Measurements from ENCODE around the gene CYTH2.

Gene CYTH2

DNA sequence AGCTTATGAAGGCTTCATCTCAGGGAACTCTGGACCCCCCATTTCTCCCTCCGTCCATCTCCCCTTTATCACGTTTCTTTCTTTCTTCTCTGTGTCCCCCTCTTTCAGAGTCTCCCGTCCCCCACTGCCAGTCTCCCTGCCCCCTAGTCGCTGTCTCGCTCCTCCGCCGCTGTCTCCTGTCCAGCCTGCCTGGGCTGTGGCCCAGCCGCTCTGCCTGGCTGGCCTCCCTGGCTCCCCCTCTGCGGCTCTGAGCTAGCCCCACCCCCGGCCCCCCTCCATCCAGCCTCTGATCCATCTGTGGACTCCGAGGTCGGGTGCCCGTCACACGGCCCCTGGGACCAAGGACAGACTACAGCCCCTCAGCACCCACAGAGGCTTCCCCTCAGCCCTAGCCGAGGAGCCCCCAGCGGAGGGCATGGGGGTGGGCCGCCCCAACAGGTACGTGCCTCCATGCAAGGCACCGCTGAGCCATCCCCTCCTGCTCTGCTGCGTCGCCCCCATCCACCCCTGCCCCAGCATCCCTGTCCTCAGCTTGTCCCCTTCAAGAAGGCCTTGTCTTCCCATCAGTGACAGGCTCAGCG, 14.9 kb upstream of the CYTH2 start:
- DNase-seq: no peak
- peaks cover 5% of the 10 kb centered on the region for H3K79me1 ChIP-seq (ENCODE audit: low read length)
- no peak overlapping the region for H3K27ac ChIP-seq (ENCODE audit: low read depth, low read length)
- no peaks in the 10 kb centered on the region for H3K4me1 ChIP-seq (ENCODE audit: control insufficient read depth, low read depth, low read length)
- H3K4ac ChIP-seq (ENCODE audit: low read depth, low read length): no peak overlapping the region
- H3K4me3 ChIP-seq (ENCODE audit: low read length): no peak overlapping the region
- H3K79me2 ChIP-seq (ENCODE audit: control insufficient read depth, insufficient read depth, low read length): no peaks in the 10 kb centered on the region
- no peak overlapping the region for H3K4me2 ChIP-seq (ENCODE audit: low read length)
- H3K27me3 ChIP-seq (ENCODE audit: insufficient read depth, low read length, poor library complexity): no peaks in the 10 kb centered on the region
- H2AK5ac ChIP-seq (ENCODE audit: low read length): no peak overlapping the region
- H2BK15ac ChIP-seq (replicated peaks; ENCODE audit: low read depth): no peak overlapping the region
- no peak overlapping the region for H3K23ac ChIP-seq (ENCODE audit: low read length)
- H3K9ac ChIP-seq (ENCODE audit: low read length): no peak overlapping the region
- no peak overlapping the region for H4K5ac ChIP-seq (ENCODE audit: low read length)
- H3K36me3 ChIP-seq (ENCODE audit: control insufficient read depth, insufficient read depth, low read length): peaks cover 24% of the 10 kb centered on the region
- H4K8ac ChIP-seq (ENCODE audit: low read depth, low read length): no peak overlapping the region
- H3K18ac ChIP-seq (ENCODE audit: low read length): no peak overlapping the region
- no CpG with 5 or more reads among the region's 22 CpGs for WGBS (ENCODE audit: extremely low coverage, insufficient coverage, low lambda C conversion rate)
- no peak overlapping the region for H2BK5ac ChIP-seq (ENCODE audit: low read length)
- no peak overlapping the region for H2BK120ac ChIP-seq (ENCODE audit: low read depth, low read length)
- H3K56ac ChIP-seq (ENCODE audit: low read length): no peak overlapping the region

DNA sequence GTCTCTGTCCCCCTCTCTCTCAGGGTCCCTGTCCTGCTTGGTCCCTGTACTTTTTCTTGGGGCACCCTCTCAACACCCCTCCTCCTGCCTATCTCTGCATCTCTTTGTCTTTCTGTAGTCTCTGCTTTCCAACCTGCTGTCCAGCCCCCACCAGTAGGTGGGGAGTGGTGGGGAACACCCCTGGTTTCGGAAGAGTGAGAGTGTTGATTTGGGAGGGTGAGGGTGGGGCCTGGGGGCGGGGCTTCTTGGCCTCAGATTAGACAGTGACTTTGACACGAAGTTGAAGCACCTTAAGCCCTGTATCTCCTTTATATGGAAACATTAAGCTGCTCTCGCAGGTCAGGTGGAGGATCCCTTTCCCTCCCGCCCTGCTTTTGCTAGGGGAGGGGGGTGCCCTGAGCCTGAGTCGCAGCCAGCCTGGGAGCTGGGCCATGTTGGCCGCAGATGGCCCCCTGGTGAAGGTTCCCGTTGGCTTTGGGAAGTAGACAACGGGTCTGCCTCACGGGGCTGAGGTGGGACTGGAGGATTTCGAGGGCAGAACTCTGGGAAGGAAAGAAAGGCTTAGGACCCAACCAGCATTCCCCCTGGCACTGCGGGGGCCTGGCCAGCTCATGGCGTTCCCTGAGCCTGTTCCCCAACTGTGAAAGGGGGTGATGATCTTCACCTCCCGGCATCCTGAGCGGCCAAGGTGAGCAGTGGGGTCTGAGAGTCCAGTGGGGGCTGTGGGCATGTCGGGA, 13.8 kb upstream of the CYTH2 start, which contains the start of gene KCNJ14:
Gene KCNJ14 (plus strand): TSS at position 404 of the 737 bp plus-strand sequence. CDS start 6,151 bp downstream, outside the sequence.
- Histone ChIP-seq H2BK5ac (ENCODE audit: low read length) (no peak within 1 kb of the TSS), H3K56ac (ENCODE audit: low read length) (no peak within 1 kb of the TSS), H3K18ac (ENCODE audit: low read length) (no peak within 1 kb of the TSS), H3K79me1 (ENCODE audit: low read length) (peaks cover 5% of the 10 kb centered on the region), H2BK15ac (replicated peaks; ENCODE audit: low read depth) (no peak within 1 kb of the TSS), H3K27ac (ENCODE audit: low read depth, low read length) (no peak within 1 kb of the TSS), H3K4me3 (ENCODE audit: low read length) (no peak within 1 kb of the TSS), H2BK120ac (ENCODE audit: low read depth, low read length) (no peak within 1 kb of the TSS), H3K36me3 (ENCODE audit: control insufficient read depth, insufficient read depth, low read length) (peaks cover 21% of the 10 kb centered on the region), H3K4me2 (ENCODE audit: low read length) (no peak within 1 kb of the TSS), H3K27me3 (ENCODE audit: insufficient read depth, low read length, poor library complexity) (no peaks in the 10 kb centered on the region), H3K79me2 (ENCODE audit: control insufficient read depth, insufficient read depth, low read length) (no peaks in the 10 kb centered on the region), H3K4ac (ENCODE audit: low read depth, low read length) (no peak within 1 kb of the TSS), H3K9ac (ENCODE audit: low read length) (no peak within 1 kb of the TSS), H4K8ac (ENCODE audit: low read depth, low read length) (no peak within 1 kb of the TSS), H4K5ac (ENCODE audit: low read length) (no peak within 1 kb of the TSS), H2AK5ac (ENCODE audit: low read length) (no peak within 1 kb of the TSS), H3K23ac (ENCODE audit: low read length) (no peak within 1 kb of the TSS), H3K4me1 (ENCODE audit: control insufficient read depth, low read depth, low read length) (no peaks in the 10 kb centered on the region)
- no peak for DNase-seq
- no CpG with 5 or more reads among the region's 16 CpGs for WGBS (ENCODE audit: extremely low coverage, insufficient coverage, low lambda C conversion rate)

DNA sequence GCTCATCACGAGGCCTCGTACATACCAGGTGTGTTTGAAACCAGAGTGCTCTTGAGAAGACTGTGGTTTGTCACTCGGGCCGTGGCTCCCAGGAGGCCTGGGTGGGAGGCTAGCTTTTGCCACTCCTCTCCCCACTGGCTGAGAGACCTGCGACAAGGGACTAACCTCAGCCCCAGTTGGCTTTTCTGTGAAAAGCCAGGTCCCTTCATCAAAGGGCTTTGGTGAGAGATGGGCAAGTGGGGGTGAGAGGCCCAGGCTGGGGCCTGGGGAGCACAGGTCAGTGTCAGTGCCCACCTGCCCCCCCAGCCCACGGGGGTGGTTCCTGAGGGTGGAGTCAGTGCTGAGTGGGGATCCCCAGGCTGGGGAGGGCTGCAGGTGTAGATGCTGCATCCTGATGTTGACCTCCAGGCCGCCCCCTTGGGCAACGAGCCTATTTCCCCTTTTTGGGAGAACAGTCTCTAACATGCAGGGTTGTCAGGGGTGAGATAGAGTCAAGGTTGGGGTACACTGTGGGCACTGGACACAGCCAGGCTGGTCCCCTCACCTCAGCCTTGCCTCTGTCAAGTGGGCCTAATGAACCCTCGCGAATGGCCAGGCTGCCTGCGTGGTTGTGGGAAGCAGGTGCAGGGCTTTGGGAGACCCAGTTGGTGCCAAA, 13.1 kb upstream of the CYTH2 start:
- no peak overlapping the region for H3K4me2 ChIP-seq (ENCODE audit: low read length)
- no peak overlapping the region for H3K9ac ChIP-seq (ENCODE audit: low read length)
- DNase-seq: no peak
- H3K27me3 ChIP-seq (ENCODE audit: insufficient read depth, low read length, poor library complexity): no peaks in the 10 kb centered on the region
- no peak overlapping the region for H4K5ac ChIP-seq (ENCODE audit: low read length)
- H2BK120ac ChIP-seq (ENCODE audit: low read depth, low read length): no peak overlapping the region
- no peak overlapping the region for H2AK5ac ChIP-seq (ENCODE audit: low read length)
- no peak overlapping the region for H3K27ac ChIP-seq (ENCODE audit: low read depth, low read length)
- H3K4me3 ChIP-seq (ENCODE audit: low read length): no peak overlapping the region
- no peaks in the 10 kb centered on the region for H3K4me1 ChIP-seq (ENCODE audit: control insufficient read depth, low read depth, low read length)
- peaks cover 15% of the 10 kb centered on the region for H3K36me3 ChIP-seq (ENCODE audit: control insufficient read depth, insufficient read depth, low read length)
- H2BK5ac ChIP-seq (ENCODE audit: low read length): no peak overlapping the region
- H3K18ac ChIP-seq (ENCODE audit: low read length): no peak overlapping the region
- peaks cover 5% of the 10 kb centered on the region for H3K79me1 ChIP-seq (ENCODE audit: low read length)
- no peak overlapping the region for H4K8ac ChIP-seq (ENCODE audit: low read depth, low read length)
- H3K56ac ChIP-seq (ENCODE audit: low read length): no peak overlapping the region
- no CpG with 5 or more reads among the region's 11 CpGs for WGBS (ENCODE audit: extremely low coverage, insufficient coverage, low lambda C conversion rate)
- no peak overlapping the region for H3K4ac ChIP-seq (ENCODE audit: low read depth, low read length)
- H3K79me2 ChIP-seq (ENCODE audit: control insufficient read depth, insufficient read depth, low read length): no peaks in the 10 kb centered on the region
- no peak overlapping the region for H3K23ac ChIP-seq (ENCODE audit: low read length)
- no peak overlapping the region for H2BK15ac ChIP-seq (replicated peaks; ENCODE audit: low read depth)

DNA sequence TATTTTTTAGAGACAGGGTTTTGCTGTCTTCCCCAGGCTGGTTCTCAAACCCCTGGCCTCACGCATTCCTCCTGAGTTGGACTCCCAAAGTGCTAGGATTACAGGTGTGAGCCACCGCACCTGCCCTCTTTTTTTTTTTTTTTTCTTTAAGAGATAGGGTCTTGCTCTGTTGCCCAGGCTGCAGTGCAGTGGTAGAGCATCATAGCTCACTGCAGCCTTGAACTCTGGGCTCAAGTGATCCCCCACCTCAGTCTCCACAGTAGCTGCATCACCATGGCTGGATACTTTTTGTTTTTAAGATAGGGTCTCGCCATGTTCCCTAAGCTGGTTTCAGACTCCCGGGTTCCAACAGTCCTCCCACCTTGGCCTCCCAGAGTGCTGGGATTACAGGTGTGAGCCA, 12.3 kb upstream of the CYTH2 start:
- no peak overlapping the region for H3K4ac ChIP-seq (ENCODE audit: low read depth, low read length)
- H4K5ac ChIP-seq (ENCODE audit: low read length): no peak overlapping the region
- H2AK5ac ChIP-seq (ENCODE audit: low read length): no peak overlapping the region
- no peak overlapping the region for H3K27ac ChIP-seq (ENCODE audit: low read depth, low read length)
- no peak for DNase-seq
- no peak overlapping the region for H3K23ac ChIP-seq (ENCODE audit: low read length)
- no peak overlapping the region for H2BK5ac ChIP-seq (ENCODE audit: low read length)
- no peaks in the 10 kb centered on the region for H3K79me2 ChIP-seq (ENCODE audit: control insufficient read depth, insufficient read depth, low read length)
- H3K9ac ChIP-seq (ENCODE audit: low read length): no peak overlapping the region
- no CpG with 5 or more reads among the region's 4 CpGs for WGBS (ENCODE audit: extremely low coverage, insufficient coverage, low lambda C conversion rate)
- H3K4me1 ChIP-seq (ENCODE audit: control insufficient read depth, low read depth, low read length): no peaks in the 10 kb centered on the region
- no peak overlapping the region for H4K8ac ChIP-seq (ENCODE audit: low read depth, low read length)
- H2BK120ac ChIP-seq (ENCODE audit: low read depth, low read length): no peak overlapping the region
- H3K27me3 ChIP-seq (ENCODE audit: insufficient read depth, low read length, poor library complexity): no peaks in the 10 kb centered on the region
- no peak overlapping the region for H2BK15ac ChIP-seq (replicated peaks; ENCODE audit: low read depth)
- H3K4me2 ChIP-seq (ENCODE audit: low read length): no peak overlapping the region
- H3K79me1 ChIP-seq (ENCODE audit: low read length): peaks cover 5% of the 10 kb centered on the region
- H3K4me3 ChIP-seq (ENCODE audit: low read length): no peak overlapping the region
- peaks cover 11% of the 10 kb centered on the region for H3K36me3 ChIP-seq (ENCODE audit: control insufficient read depth, insufficient read depth, low read length)
- H3K56ac ChIP-seq (ENCODE audit: low read length): no peak overlapping the region
- no peak overlapping the region for H3K18ac ChIP-seq (ENCODE audit: low read length)

DNA sequence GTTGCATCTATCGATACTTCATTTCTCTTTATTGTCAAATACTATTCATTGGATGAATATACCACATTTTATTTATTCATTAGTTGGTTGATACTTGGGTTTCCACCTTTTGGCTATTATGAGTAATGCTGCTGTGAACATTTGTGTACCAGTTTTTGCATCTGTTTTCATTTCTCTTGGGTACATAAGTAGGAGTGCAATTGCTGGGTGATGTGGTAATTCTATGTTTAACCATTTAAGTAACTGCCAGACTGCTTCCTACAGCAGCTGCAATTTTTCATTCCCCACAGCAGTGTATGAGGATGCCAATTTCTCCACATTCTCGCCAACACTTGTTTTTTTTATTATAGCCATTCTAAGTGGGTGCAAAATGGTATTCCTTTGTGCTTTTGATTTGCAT, 11.2 kb upstream of the CYTH2 start:
- H3K4me3 ChIP-seq (ENCODE audit: low read length): no peak overlapping the region
- peaks cover 6% of the 10 kb centered on the region for H3K36me3 ChIP-seq (ENCODE audit: control insufficient read depth, insufficient read depth, low read length)
- no peak overlapping the region for H3K27ac ChIP-seq (ENCODE audit: low read depth, low read length)
- no peak overlapping the region for H2BK120ac ChIP-seq (ENCODE audit: low read depth, low read length)
- H3K23ac ChIP-seq (ENCODE audit: low read length): no peak overlapping the region
- H3K4me2 ChIP-seq (ENCODE audit: low read length): no peak overlapping the region
- H3K18ac ChIP-seq (ENCODE audit: low read length): no peak overlapping the region
- H3K79me1 ChIP-seq (ENCODE audit: low read length): peaks cover 5% of the 10 kb centered on the region
- H3K79me2 ChIP-seq (ENCODE audit: control insufficient read depth, insufficient read depth, low read length): no peaks in the 10 kb centered on the region
- no peaks in the 10 kb centered on the region for H3K27me3 ChIP-seq (ENCODE audit: insufficient read depth, low read length, poor library complexity)
- no peak overlapping the region for H3K56ac ChIP-seq (ENCODE audit: low read length)
- H3K4me1 ChIP-seq (ENCODE audit: control insufficient read depth, low read depth, low read length): no peaks in the 10 kb centered on the region
- no peak overlapping the region for H2BK15ac ChIP-seq (replicated peaks; ENCODE audit: low read depth)
- no peak overlapping the region for H4K5ac ChIP-seq (ENCODE audit: low read length)
- no peak overlapping the region for H2BK5ac ChIP-seq (ENCODE audit: low read length)
- no peak for DNase-seq
- no peak overlapping the region for H4K8ac ChIP-seq (ENCODE audit: low read depth, low read length)
- no CpG with 5 or more reads among the region's 2 CpGs for WGBS (ENCODE audit: extremely low coverage, insufficient coverage, low lambda C conversion rate)
- no peak overlapping the region for H3K9ac ChIP-seq (ENCODE audit: low read length)
- H2AK5ac ChIP-seq (ENCODE audit: low read length): no peak overlapping the region
- H3K4ac ChIP-seq (ENCODE audit: low read depth, low read length): no peak overlapping the region
